ENCODE results near the gene CNTNAP5. TPM values are rescaled to one million over a fixed set of nuclear protein-coding genes. Genes with fewer than 3 reads are reported as not detected.

The CNTNAP5 gene
- total RNA-seq, 1 experiment from 2014 or later = not detected

GRCh38 chr2:124079045-124079444 lies 54.0 kb downstream of the CNTNAP5 start:
- Histone ChIP-seq H3K27me3 (replicated peaks; ENCODE audit: insufficient read depth, low read depth, low read length, poor library complexity) (no peaks in the 10 kb centered on the region), H3K9me3 (ENCODE audit: low read depth, low read length, poor library complexity, severe bottlenecking) (no peaks in the 10 kb centered on the region), H3K27ac (ENCODE audit: low read depth, low read length, poor library complexity, severe bottlenecking) (no peak overlapping the region), H3K36me3 (ENCODE audit: insufficient read depth, low read length, poor library complexity, severe bottlenecking) (no peaks in the 10 kb centered on the region), H3K4me1 (ENCODE audit: insufficient read depth, low read length, poor library complexity, severe bottlenecking) (no peaks in the 10 kb centered on the region), H3K4me3 (ENCODE audit: low read depth, low read length, poor library complexity, severe bottlenecking) (no peak overlapping the region)
- intact Hi-C loops (cut with micrococcal nuclease; ENCODE audit: unreplicated experiment) = no loop called here
- TF ChIP-seq EZH2 (IDR thresholded peaks at IDR 0.05; ENCODE audit: borderline replicate concordance, low read depth, low read length, poor library complexity, severe bottlenecking) (no peak), CTCF (conservative IDR thresholded peaks at IDR 0.05; ENCODE audit: low read depth, low read length) (no peak)
- DNase-seq (ENCODE audit: low spot score) = no peak
- BruUV-seq (replicated peaks) = no TSS peak
- ChIA-PET POLR2A (ENCODE audit: low non-redundant PET) (no interaction called here), CTCF (no interaction called here)

GRCh38 chr2:124080281-124081153 lies 55.4 kb downstream of the CNTNAP5 start:
- no peak overlapping the region for H3K27ac ChIP-seq (ENCODE audit: low read depth, low read length, poor library complexity, severe bottlenecking)
- no peaks in the 10 kb centered on the region for H3K27me3 ChIP-seq (replicated peaks; ENCODE audit: insufficient read depth, low read depth, low read length, poor library complexity)
- BruUV-seq (replicated peaks) = no TSS peak
- TF ChIP-seq EZH2 (IDR thresholded peaks at IDR 0.05; ENCODE audit: borderline replicate concordance, low read depth, low read length, poor library complexity, severe bottlenecking) = no peak
- no peak for TF ChIP-seq CTCF (conservative IDR thresholded peaks at IDR 0.05; ENCODE audit: low read depth, low read length)
- CTCF ChIA-PET = no interaction called here
- intact Hi-C loops (cut with micrococcal nuclease; ENCODE audit: unreplicated experiment) = no loop called here
- no peak overlapping the region for H3K4me3 ChIP-seq (ENCODE audit: low read depth, low read length, poor library complexity, severe bottlenecking)
- no peaks in the 10 kb centered on the region for H3K9me3 ChIP-seq (ENCODE audit: low read depth, low read length, poor library complexity, severe bottlenecking)
- POLR2A ChIA-PET (ENCODE audit: low non-redundant PET) = no interaction called here
- H3K36me3 ChIP-seq (ENCODE audit: insufficient read depth, low read length, poor library complexity, severe bottlenecking) = no peaks in the 10 kb centered on the region
- DNase-seq (ENCODE audit: low spot score) = no peak
- no peaks in the 10 kb centered on the region for H3K4me1 ChIP-seq (ENCODE audit: insufficient read depth, low read length, poor library complexity, severe bottlenecking)

GRCh38 chr2:124081154-124081716 lies 56.1 kb downstream of the CNTNAP5 start:
- H3K27ac ChIP-seq (ENCODE audit: low read depth, low read length, poor library complexity, severe bottlenecking) = no peak overlapping the region
- no peaks in the 10 kb centered on the region for H3K9me3 ChIP-seq (ENCODE audit: low read depth, low read length, poor library complexity, severe bottlenecking)
- no peaks in the 10 kb centered on the region for H3K36me3 ChIP-seq (ENCODE audit: insufficient read depth, low read length, poor library complexity, severe bottlenecking)
- ChIA-PET CTCF (no interaction called here), POLR2A (ENCODE audit: low non-redundant PET) (no interaction called here)
- no peak for DNase-seq (ENCODE audit: low spot score)
- no peaks in the 10 kb centered on the region for H3K27me3 ChIP-seq (replicated peaks; ENCODE audit: insufficient read depth, low read depth, low read length, poor library complexity)
- no peaks in the 10 kb centered on the region for H3K4me1 ChIP-seq (ENCODE audit: insufficient read depth, low read length, poor library complexity, severe bottlenecking)
- no TSS peak for BruUV-seq (replicated peaks)
- no peak for TF ChIP-seq CTCF (conservative IDR thresholded peaks at IDR 0.05; ENCODE audit: low read depth, low read length)
- no peak for TF ChIP-seq EZH2 (IDR thresholded peaks at IDR 0.05; ENCODE audit: borderline replicate concordance, low read depth, low read length, poor library complexity, severe bottlenecking)
- no peak overlapping the region for H3K4me3 ChIP-seq (ENCODE audit: low read depth, low read length, poor library complexity, severe bottlenecking)
- intact Hi-C loops (cut with micrococcal nuclease; ENCODE audit: unreplicated experiment) = no loop called here
